WTC11 (cell line): ENCODE measurements around the gene BCAS3.

Source experiments
- FOXP1 ChIP-seq: sonication (generic); formaldehyde crosslinking; IDR thresholded peaks from 2 replicates; pipeline ENCODE4 v1.8.0; 2022; ENCODE audit warnings: missing genetic modification reagents, mild to moderate bottlenecking, moderate library complexity, borderline replicate concordance
- SP1 ChIP-seq: sonication (generic); formaldehyde crosslinking; conservative IDR thresholded peaks from 2 replicates; pipeline ENCODE4 v1.8.1; 2022; ENCODE audit warnings: missing genetic modification reagents
- TF ChIP-seq, protein P1 (sequence below): fragments of 200-600 bp; IDR thresholded peaks from 2 replicates; pipeline ENCODE4 v1.8.0; 2022; ENCODE audit warnings: antibody characterized with exemption
- TF ChIP-seq, protein P2 (sequence below): sonication (generic); formaldehyde crosslinking; IDR thresholded peaks from 2 replicates; pipeline ENCODE4 v1.8.1; 2023; ENCODE audit warnings: mild to moderate bottlenecking, missing genetic modification reagents, moderate library complexity

DNA sequence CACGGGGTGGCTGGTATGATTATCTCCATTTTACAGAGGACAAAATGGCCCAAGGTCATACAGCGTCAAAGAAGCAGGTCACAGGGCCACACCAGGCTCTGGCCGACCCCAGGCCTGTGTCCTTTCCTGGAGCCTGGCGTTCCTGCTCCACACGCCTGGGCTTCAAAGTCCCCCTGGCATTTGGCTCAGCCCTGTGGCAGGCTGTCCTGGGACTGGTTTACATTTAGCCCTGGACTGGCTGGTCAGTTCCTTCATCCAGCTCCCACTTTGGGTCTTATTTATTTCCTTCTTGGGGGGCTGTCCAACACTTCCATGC, 737.2 kb downstream of the BCAS3 start:
- TF ChIP-seq SP1 (no peak), FOXP1 (no peak)
- TF ChIP-seq, protein P1, sequence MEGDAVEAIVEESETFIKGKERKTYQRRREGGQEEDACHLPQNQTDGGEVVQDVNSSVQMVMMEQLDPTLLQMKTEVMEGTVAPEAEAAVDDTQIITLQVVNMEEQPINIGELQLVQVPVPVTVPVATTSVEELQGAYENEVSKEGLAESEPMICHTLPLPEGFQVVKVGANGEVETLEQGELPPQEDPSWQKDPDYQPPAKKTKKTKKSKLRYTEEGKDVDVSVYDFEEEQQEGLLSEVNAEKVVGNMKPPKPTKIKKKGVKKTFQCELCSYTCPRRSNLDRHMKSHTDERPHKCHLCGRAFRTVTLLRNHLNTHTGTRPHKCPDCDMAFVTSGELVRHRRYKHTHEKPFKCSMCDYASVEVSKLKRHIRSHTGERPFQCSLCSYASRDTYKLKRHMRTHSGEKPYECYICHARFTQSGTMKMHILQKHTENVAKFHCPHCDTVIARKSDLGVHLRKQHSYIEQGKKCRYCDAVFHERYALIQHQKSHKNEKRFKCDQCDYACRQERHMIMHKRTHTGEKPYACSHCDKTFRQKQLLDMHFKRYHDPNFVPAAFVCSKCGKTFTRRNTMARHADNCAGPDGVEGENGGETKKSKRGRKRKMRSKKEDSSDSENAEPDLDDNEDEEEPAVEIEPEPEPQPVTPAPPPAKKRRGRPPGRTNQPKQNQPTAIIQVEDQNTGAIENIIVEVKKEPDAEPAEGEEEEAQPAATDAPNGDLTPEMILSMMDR: no peak
- TF ChIP-seq, protein P2, sequence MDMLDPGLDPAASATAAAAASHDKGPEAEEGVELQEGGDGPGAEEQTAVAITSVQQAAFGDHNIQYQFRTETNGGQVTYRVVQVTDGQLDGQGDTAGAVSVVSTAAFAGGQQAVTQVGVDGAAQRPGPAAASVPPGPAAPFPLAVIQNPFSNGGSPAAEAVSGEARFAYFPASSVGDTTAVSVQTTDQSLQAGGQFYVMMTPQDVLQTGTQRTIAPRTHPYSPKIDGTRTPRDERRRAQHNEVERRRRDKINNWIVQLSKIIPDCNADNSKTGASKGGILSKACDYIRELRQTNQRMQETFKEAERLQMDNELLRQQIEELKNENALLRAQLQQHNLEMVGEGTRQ (CRISPR knock-in tag): no peak
